ENCODE measurements around the gene ANO2. TPM values are rescaled to one million over a fixed set of nuclear protein-coding genes. Genes with fewer than 3 reads are reported as not detected.

The ANO2 gene
- total RNA-seq, 1 donor from 2014 or later = 2.6 TPM

GRCh38 chr12:5718680-5719079 is 226.4 kb downstream of the ANO2 start:
- Mint-ChIP-seq H3K27ac (no peak overlapping the region), H3K9me3 (no peaks in the 10 kb centered on the region), H3K4me1 (ENCODE audit: unreplicated experiment) (peaks cover 4% of the 10 kb centered on the region), H3K27me3 (peaks cover 11% of the 10 kb centered on the region), H3K4me3 (no peak overlapping the region), H3K36me3 (no peaks in the 10 kb centered on the region)
- TF ChIP-seq CTCF (conservative IDR thresholded peaks at IDR 0.05) = no peak
- DNase-seq (ENCODE audit: extremely low spot score, unreplicated experiment) = no peak

DNA sequence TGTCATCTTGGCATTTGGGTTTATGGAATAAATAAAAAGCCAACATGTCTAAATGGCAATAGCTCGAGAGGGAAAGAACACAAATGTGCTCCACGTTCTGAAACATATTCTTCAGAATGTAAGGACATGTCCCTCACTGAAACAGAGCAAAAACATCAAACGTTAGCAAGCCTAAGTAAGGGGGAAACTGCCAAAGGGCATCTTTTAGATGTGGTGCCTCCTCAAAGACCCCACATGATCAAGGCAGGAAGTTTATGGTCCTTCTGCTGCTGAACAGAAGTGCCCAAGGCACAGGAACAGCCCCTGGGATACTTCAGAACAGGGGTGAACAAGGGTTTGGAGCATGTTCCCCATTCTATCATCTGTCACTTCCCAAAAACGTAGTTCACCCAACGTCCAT is 227.0 kb downstream of the ANO2 start:
- Mint-ChIP-seq H3K4me3 (no peak overlapping the region), H3K4me1 (ENCODE audit: unreplicated experiment) (peaks cover 4% of the 10 kb centered on the region), H3K27me3 (peaks cover 11% of the 10 kb centered on the region), H3K9me3 (no peaks in the 10 kb centered on the region), H3K36me3 (no peaks in the 10 kb centered on the region), H3K27ac (no peak overlapping the region)
- TF ChIP-seq CTCF (conservative IDR thresholded peaks at IDR 0.05) = no peak
- no peak for DNase-seq (ENCODE audit: extremely low spot score, unreplicated experiment)

DNA sequence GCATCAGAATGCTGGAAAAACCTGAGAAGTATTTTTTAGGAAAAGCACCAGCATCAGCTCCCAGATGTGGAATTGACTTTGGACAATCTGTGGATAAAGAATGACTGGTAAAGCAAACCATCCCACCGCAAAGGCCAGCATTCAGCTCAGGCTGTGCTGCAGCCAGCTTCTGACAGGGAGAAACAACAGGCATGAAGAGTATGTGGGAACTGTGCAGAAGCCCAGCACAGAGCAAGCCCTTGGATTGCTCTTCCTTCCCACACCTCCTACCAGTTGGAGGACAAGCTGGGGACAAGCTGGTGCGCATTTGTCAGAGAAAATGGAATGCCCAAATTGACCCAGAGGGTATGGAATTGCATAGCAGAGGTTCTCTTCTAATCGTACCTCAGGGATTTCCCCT is 228.1 kb downstream of the ANO2 start:
- Mint-ChIP-seq H3K27me3 (peaks cover 11% of the 10 kb centered on the region), H3K36me3 (no peaks in the 10 kb centered on the region), H3K4me1 (ENCODE audit: unreplicated experiment) (peaks cover 4% of the 10 kb centered on the region), H3K4me3 (no peak overlapping the region), H3K9me3 (no peaks in the 10 kb centered on the region), H3K27ac (no peak overlapping the region)
- TF ChIP-seq CTCF (conservative IDR thresholded peaks at IDR 0.05) = no peak
- DNase-seq (ENCODE audit: extremely low spot score, unreplicated experiment) = no peak

DNA sequence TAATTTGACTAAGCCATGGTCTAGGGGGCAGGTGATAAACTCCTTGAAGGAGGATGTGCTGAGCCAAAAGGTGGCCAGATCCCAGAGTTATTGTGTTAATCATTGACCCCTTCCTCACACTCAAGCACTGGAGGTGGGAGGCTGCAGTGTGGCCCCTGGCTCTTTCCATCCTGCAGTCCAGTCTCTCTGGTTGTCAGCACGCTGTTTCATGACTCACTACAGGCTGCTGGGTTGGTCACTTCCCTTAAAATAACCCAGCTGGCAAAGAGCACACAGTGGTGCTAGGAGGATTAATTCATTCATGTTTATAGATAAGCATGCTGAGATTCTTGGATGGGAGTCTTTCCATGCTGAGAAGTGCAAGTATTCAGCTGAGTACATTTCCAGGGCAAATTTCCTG is 228.9 kb downstream of the ANO2 start:
- no peaks in the 10 kb centered on the region for H3K9me3 Mint-ChIP-seq
- no peak for DNase-seq (ENCODE audit: extremely low spot score, unreplicated experiment)
- no peak for TF ChIP-seq CTCF (conservative IDR thresholded peaks at IDR 0.05)

GRCh38 chr12:5715021-5715420 is 230.0 kb downstream of the ANO2 start:
- Mint-ChIP-seq H3K4me1 (ENCODE audit: unreplicated experiment) (peaks cover 4% of the 10 kb centered on the region), H3K4me3 (no peak overlapping the region), H3K9me3 (no peaks in the 10 kb centered on the region), H3K36me3 (no peaks in the 10 kb centered on the region), H3K27me3 (peaks cover 11% of the 10 kb centered on the region), H3K27ac (peak overlapping the region; percentile 18)
- no peak for DNase-seq (ENCODE audit: extremely low spot score, unreplicated experiment)
- no peak for TF ChIP-seq CTCF (conservative IDR thresholded peaks at IDR 0.05)

More for the DNA sequence above, 228.9 kb downstream of the ANO2 start:
- Mint-ChIP-seq H3K36me3 (no peaks in the 10 kb centered on the region), H3K27me3 (peaks cover 11% of the 10 kb centered on the region), H3K27ac (no peak overlapping the region), H3K4me1 (ENCODE audit: unreplicated experiment) (peaks cover 4% of the 10 kb centered on the region), H3K4me3 (no peak overlapping the region)

GRCh38 chr12:5713599-5714081 is 231.4 kb downstream of the ANO2 start:
- no peak overlapping the region for H3K4me3 Mint-ChIP-seq
- DNase-seq (ENCODE audit: extremely low spot score, unreplicated experiment) = no peak
- H3K27ac Mint-ChIP-seq = no peak overlapping the region
- H3K27me3 Mint-ChIP-seq = peaks cover 5% of the 10 kb centered on the region
- H3K36me3 Mint-ChIP-seq = no peaks in the 10 kb centered on the region
- H3K4me1 Mint-ChIP-seq (ENCODE audit: unreplicated experiment) = peaks cover 4% of the 10 kb centered on the region
- TF ChIP-seq CTCF (conservative IDR thresholded peaks at IDR 0.05) = no peak
- no peaks in the 10 kb centered on the region for H3K9me3 Mint-ChIP-seq

All from type B pancreatic cell (in vitro differentiated cells).